Heart left ventricle (tissue), 16 donors: Measurements from ENCODE around the gene NELFB. TPM values are rescaled to one million over a fixed set of nuclear protein-coding genes. Genes with fewer than 3 reads are reported as not detected.

Experiments used
- ATAC-seq, 4 donors: fragments of 200-7000 bp; cut with Tn5 transposase; one replicate each; pipeline ENCODE4 v1.9.1; 2020 to 2022; ENCODE audit warnings: moderate library complexity in 4 of 4, mild to moderate bottlenecking in 3 of 4, moderate number of reproducible peaks in 1 of 4
- DNase-seq, 5 donors: peaks; one replicate each; pipeline ENCODE4 v3.0.0-alpha.2; 2020
- H3K27ac ChIP-seq, 12 donors: fragments of 200-600 bp; sonication (generic) in 4 of 12; one replicate each; pipeline versions ENCODE4 v1.5.0 to v1.8.0; 2016 to 2022; ENCODE audit warnings: mild to moderate bottlenecking in 2 of 12
- H3K27me3 ChIP-seq, 9 donors: fragments of 200-600 bp; sonication (generic) in 2 of 9; one replicate each; pipeline versions ENCODE4 v1.5.1 to v1.8.0; 2016 to 2022; ENCODE audit warnings: mild to moderate bottlenecking in 3 of 9
- H3K36me3 ChIP-seq, 9 donors: fragments of 200-600 bp; sonication (generic) in 2 of 9; one replicate each; pipeline versions ENCODE4 v1.5.0 to v1.8.0; 2018 to 2022; ENCODE audit warnings: mild to moderate bottlenecking in 2 of 9
- H3K4me1 ChIP-seq, 12 donors: fragments of 200-600 bp; sonication (generic) in 4 of 12; one replicate each; pipeline versions ENCODE4 v1.5.0 to v1.8.0; 2016 to 2022; ENCODE audit warnings: mild to moderate bottlenecking in 3 of 12
- H3K4me3 ChIP-seq, 12 donors: fragments of 200-600 bp; sonication (generic) in 4 of 12; one replicate each; pipeline versions ENCODE4 v1.5.0 to v1.8.0; 2017 to 2022; ENCODE audit warnings: mild to moderate bottlenecking in 9 of 12, moderate library complexity in 4 of 12
- H3K9me3 ChIP-seq, 12 donors: fragments of 200-600 bp; sonication (generic) in 4 of 12; one replicate each; pipeline versions ENCODE4 v1.5.0 to v1.8.0; 2016 to 2022; ENCODE audit warnings: mild to moderate bottlenecking in 1 of 12
- CTCF ChIP-seq, 12 donors: fragments of 200-600 bp; sonication (generic) in 4 of 12; IDR thresholded peaks; one replicate each; pipeline versions ENCODE4 v1.5.0 to v1.8.0; 2018 to 2022; ENCODE audit warnings: antibody characterized with exemption in 12 of 12, mild to moderate bottlenecking in 5 of 12
- POLR2A ChIP-seq, 2 donors: fragments of 450-650 bp; IDR thresholded peaks; one replicate each; pipeline ENCODE4 v1.6.1; 2017; ENCODE audit warnings: antibody characterized with exemption in 2 of 2, mild to moderate bottlenecking in 2 of 2, moderate library complexity in 2 of 2
- WGBS, 4 donors: extraction: QIAGEN DNeasy Blood & Tissue Kit in 2 of 4; methylation state at CpG; one replicate each; pipeline versions ENCODE4 v1.1.5 to v1.1.7; 2013 to 2018; 5-methylcytosine and 5-hydroxymethylcytosine counted together
- intact Hi-C, 10 donors: fragments of 100-400 bp; cut with DNase I; formaldehyde crosslinking; loops; one replicate each; pipeline versions ENCODE4 v1.11.1 to v1.14.2; 2022
- polyA plus RNA-seq, 2 donors: library from polyadenylated mRNA; stranded (reverse); fragments of 200-250 nt; gene quantifications; one replicate each; pipeline ENCODE4 v1.2.3, GENCODE V29; 2013
- total RNA-seq, 9 donors: library from RNA; depleted of rRNA in 2 of 9; stranded (reverse); fragments of >200 nt in 2 of 9; fragmentation: NEBNext Ultra II Directional in 3 of 9; extraction: Animal tissue kit (Norgen Biotek cat#: 25700) in 3 of 9; gene quantifications; one replicate each; pipeline versions ENCODE4 v1.1.0 to v1.2.4, GENCODE V29; 2016 to 2023
- donor health status: ischemic (EF 13 %, LVEDD 7.1; RV severe dilation, severe dysfunction).
- donor health status: healthy with polysubstance abuse.
- donor health status: DM: no; HTN: yes; CAD: no.
- donor health status: DM: no; HTN: no; CAD: no.
- donor health status: ischemic (EF 25% LVEDD 6.9; RV normal size, moderate dysfunction).
- donor health status: ischemic (EF 25% LVEDD 5.7; RV mildly dilated, moderate dysfunction).
- donor health status: healthy.
- donor health status: DM: yes; HTN: yes; CAD: no.
- donor health status: ischemic (EF 35%, LVEDD 5.7; RV mildly dilated, moderate dysfunction).
- donor health status: nonischemic (EF 11% LVEDD 7.7; RV severe dilation, severe dysfunction).
- donor health status: DM: yes; HTN: yes; CAD: no.
- donor health status: PGD.
- donor health status: ischemic (EF 29% LVEDD 5.4; RV normal size, mild dysfunction).
- donor health status: nonischemic (EF 23%, LVEDD 6.1; RV moderate dilation, normal function).

NELFB gene
- total and polyA plus RNA-seq, 11 donors, result 31.4 to 77.8 (median 38.1) TPM

DNA sequence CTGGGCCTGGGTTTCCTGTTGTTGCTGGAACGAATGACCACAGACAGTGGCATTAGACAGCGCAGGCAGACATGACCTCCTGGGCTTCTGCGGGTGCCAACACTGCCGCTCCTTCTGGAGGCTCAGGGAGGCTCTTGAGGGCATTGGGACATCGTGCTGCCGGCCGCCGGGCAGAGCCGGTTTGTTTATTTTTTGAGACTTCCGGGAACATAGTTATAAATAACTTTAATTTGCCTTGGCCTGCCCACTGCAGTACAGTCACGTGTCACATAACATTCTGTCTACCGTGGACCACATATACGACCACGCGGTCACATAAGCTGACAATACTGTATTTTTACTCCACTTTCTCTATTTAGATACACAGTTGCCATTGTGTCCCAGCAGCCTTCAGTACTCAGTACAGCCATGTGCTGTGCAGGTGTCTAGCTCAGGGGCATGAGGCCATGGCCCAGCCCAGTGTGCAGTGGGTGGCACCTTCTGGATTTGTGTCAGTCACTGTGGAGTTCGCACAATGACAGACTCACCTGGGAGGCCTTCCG is 14.2 kb downstream of the NELFB start:
- TF ChIP-seq CTCF (IDR thresholded peaks at IDR 0.05) (no peak), POLR2A (IDR thresholded peaks at IDR 0.05) (peak in 1 of 2 donors; percentile 62)
- H3K27me3 ChIP-seq, result no peaks in the 10 kb centered on the region
- no peaks in the 10 kb centered on the region for H3K9me3 ChIP-seq
- peak; percentile 66 to 85 (median 78) for ATAC-seq
- intact Hi-C loops, result no loop called here
- WGBS, 4 donors, result 26 to 35% (median 29%) methylated on average over 16 to 17 of the region's 17 CpGs
- H3K36me3 ChIP-seq, result peaks cover 0 to 78% (median 51%) of the 10 kb centered on the region in 9 donors
- DNase-seq, result peak; percentile 47 to 80 (median 74)
- H3K4me3 ChIP-seq, result peak overlapping the region in 10 of 12 donors; percentile 30 to 53 (median 40)
- H3K4me1 ChIP-seq, result peaks cover 3 to 68% (median 35%) of the 10 kb centered on the region in 12 donors
- H3K27ac ChIP-seq, result peak overlapping the region; percentile 67 to 93 (median 82)

- Histone ChIP-seq H3K9me3 (no peaks in the 10 kb centered on the region), H3K4me3 (no peak overlapping the region), H3K36me3 (peaks cover 0 to 62% (median 34%) of the 10 kb centered on the region in 9 donors), H3K4me1 (peaks cover 4 to 86% (median 45%) of the 10 kb centered on the region in 12 donors), H3K27me3 (no peaks in the 10 kb centered on the region), H3K27ac (peak overlapping the region in 8 of 12 donors; percentile 39 to 73 (median 56))
- DNase-seq, result peak in 1 of 5 donors; percentile 18
- peak in 1 of 4 donors; percentile 10 for ATAC-seq
- TF ChIP-seq CTCF (IDR thresholded peaks at IDR 0.05) (no peak), POLR2A (IDR thresholded peaks at IDR 0.05) (no peak)
- intact Hi-C loops, result no loop called here
- 66 to 79% (median 75%) methylated on average over 26 to 32 of the region's 32 CpGs for WGBS, 4 donors
These were observed 16.0 kb downstream of the NELFB start for GRCh38 chr9:137270929-137271695.

- Histone ChIP-seq H3K27ac (peak overlapping the region in 8 of 12 donors; percentile 39 to 73 (median 56)), H3K9me3 (no peaks in the 10 kb centered on the region), H3K4me3 (no peak overlapping the region), H3K4me1 (peaks cover 9 to 87% (median 51%) of the 10 kb centered on the region in 12 donors), H3K36me3 (peaks cover 0 to 59% (median 30%) of the 10 kb centered on the region in 9 donors), H3K27me3 (no peaks in the 10 kb centered on the region)
- peak in 1 of 5 donors; percentile 6 for DNase-seq
- intact Hi-C loops, result no loop called here
- ATAC-seq, result no peak
- 20 to 35% (median 26%) methylated on average over 3 of the region's 3 CpGs for WGBS, 4 donors
- TF ChIP-seq POLR2A (IDR thresholded peaks at IDR 0.05), result no peak
- TF ChIP-seq CTCF (IDR thresholded peaks at IDR 0.05), result no peak
These were observed 16.6 kb downstream of the NELFB start for GRCh38 chr9:137271696-137272076.
